ENCODE measurements around the gene SYT15.
A peak's percentile ranks its signal among the peaks of the same experiment; 100 is the strongest.

SYT15 gene

GRCh38 chr10:46544989-46545791, 33.7 kb upstream of the SYT15 start:
- no peaks in the 10 kb centered on the region for H3K36me3 ChIP-seq
- no peak overlapping the region for H3K27ac ChIP-seq
- no peak overlapping the region for H3K4me3 ChIP-seq (ENCODE audit: low read depth, low read length)
- no peaks in the 10 kb centered on the region for H3K9me3 ChIP-seq (ENCODE audit: severe bottlenecking)
- H3K27me3 ChIP-seq (ENCODE audit: insufficient read depth, low read depth, severe bottlenecking) = no peaks in the 10 kb centered on the region
- peak; percentile 26 for DNase-seq
- TF ChIP-seq CTCF (IDR thresholded peaks at IDR 0.05; ENCODE audit: low read depth, low read length) = peak; percentile 82

- DNase-seq = peak; percentile 4
- Histone ChIP-seq H3K36me3 (no peaks in the 10 kb centered on the region), H3K27me3 (ENCODE audit: insufficient read depth, low read depth, severe bottlenecking) (no peaks in the 10 kb centered on the region), H3K4me3 (ENCODE audit: low read depth, low read length) (no peak overlapping the region), H3K27ac (no peak overlapping the region), H3K9me3 (ENCODE audit: severe bottlenecking) (no peaks in the 10 kb centered on the region)
- TF ChIP-seq CTCF (IDR thresholded peaks at IDR 0.05; ENCODE audit: low read depth, low read length) = no peak
Measured at GRCh38 chr10:46545861-46546590, 32.9 kb upstream of the SYT15 start.

GRCh38 chr10:46546591-46547540, 32.1 kb upstream of the SYT15 start:
- Histone ChIP-seq H3K27me3 (ENCODE audit: insufficient read depth, low read depth, severe bottlenecking) (no peaks in the 10 kb centered on the region), H3K9me3 (ENCODE audit: severe bottlenecking) (no peaks in the 10 kb centered on the region), H3K4me3 (ENCODE audit: low read depth, low read length) (no peak overlapping the region), H3K27ac (no peak overlapping the region), H3K36me3 (no peaks in the 10 kb centered on the region)
- TF ChIP-seq CTCF (IDR thresholded peaks at IDR 0.05; ENCODE audit: low read depth, low read length) = no peak
- DNase-seq = peak; percentile 8

- Histone ChIP-seq H3K27me3 (ENCODE audit: insufficient read depth, low read depth, severe bottlenecking) (no peaks in the 10 kb centered on the region), H3K4me3 (ENCODE audit: low read depth, low read length) (no peak overlapping the region), H3K27ac (no peak overlapping the region), H3K36me3 (no peaks in the 10 kb centered on the region), H3K9me3 (ENCODE audit: severe bottlenecking) (no peaks in the 10 kb centered on the region)
- DNase-seq = peak; percentile 4
- no peak for TF ChIP-seq CTCF (IDR thresholded peaks at IDR 0.05; ENCODE audit: low read depth, low read length)
Measured at GRCh38 chr10:46547541-46548497, 31.1 kb upstream of the SYT15 start.

All from WERI-Rb-1 (cell line).